Activated gamma-delta T cell treated with Interleukin-2 at 50 U/mL for 16 hours (primary cell): ENCODE data around the gene TEX54.
"Not testable (repeated sequence)": the region's sequence is repeated elsewhere in the genome, so short reads cannot be mapped to it uniquely, and the experiment has no call there.

Experiments
- DNase-seq: peaks from one replicate; pipeline ENCODE4 v3.0.0-alpha.2; 2020

The TEX54 gene

DNA sequence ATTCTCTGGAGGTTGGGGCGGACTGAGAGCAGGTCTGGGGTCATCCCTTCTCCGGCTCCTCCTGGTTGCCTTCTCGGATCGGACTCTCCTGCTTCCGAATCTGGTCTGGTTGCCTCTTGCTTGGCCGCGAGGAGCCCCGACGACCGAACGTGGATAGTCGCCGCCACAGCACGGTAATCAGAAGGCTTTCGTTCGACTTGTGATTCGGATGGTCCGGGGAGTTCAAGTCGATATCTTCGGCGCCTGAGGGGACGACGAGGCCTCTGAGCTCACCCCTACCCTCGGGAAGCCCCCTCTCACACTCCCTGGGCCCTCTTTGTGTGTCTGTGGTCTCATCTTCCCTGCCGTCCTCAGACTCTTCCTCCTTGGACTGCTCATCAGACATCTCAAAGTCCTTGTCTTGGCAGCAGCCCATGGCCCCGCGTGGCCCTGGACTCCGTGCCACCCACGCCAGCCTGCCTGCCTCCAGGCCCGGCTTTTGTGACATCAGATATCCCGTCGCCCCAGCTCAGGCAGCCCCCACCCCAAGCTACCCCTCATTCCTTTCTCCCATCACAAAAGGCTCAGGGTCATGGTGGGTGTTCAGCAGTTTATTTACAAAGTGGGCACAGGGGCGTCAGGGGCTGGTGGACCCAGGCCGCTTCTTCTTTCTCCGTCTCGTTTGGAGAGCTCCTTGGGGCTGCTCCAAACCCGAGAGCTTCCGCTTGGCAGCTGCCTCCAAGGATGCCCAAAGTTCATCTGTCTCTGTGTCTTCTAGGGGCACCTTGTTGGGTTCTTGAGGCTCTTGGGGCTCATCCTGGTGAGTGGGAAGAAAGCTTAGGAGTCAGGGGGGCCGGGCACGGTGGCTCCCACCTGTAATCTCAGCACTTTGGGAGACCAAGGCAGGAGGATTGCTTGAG is at the start of gene TEX54:
Gene TEX54 (minus strand): TSS at position 506 of the 899 bp plus-strand sequence.
- no peak for DNase-seq

- DNase-seq, result no peak
Measured at GRCh38 chr11:62882431-62882749, 49.7 kb upstream of the TEX54 start.

DNA sequence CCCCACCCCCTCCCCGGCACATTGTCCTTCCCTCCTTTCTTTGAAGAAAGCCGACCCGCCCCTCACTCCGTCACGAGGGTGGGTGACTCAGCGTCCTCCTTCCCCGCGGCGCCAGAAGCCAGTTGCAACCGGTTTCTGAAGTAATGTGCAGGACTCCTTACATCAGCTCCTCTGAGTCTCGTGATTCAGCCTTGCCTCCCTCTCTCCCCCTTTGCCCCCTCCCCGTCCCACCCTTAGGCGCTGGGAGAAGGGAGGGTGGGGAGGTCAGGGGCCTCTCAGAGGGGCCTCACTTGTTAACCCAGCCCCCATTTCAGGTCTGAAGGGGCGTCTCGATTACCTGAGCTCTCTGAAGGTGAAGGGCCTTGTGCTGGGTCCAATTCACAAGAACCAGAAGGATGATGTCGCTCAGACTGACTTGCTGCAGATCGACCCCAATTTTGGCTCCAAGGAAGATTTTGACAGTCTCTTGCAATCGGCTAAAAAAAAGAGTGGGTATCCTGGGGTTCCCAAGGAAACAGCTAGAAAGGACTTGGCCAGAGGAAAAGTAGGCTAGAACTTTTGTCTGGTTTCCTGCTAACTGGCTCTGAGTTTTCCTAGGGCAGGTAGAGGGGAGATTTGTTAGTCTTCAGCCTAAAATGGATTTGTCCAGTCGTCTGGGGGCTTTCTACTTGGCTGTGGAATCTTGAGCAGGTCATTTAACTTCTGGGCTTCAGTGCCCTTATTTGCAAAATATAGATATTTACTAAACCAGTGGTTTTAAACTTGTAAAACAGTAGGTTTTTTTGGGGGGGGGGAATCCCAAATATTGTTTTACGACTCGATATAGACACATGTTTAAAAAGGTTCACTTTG is 49.2 kb upstream of the TEX54 start:
- peak; percentile 93 for DNase-seq

GRCh38 chr11:62880803-62881578 is 48.4 kb upstream of the TEX54 start, which contains the start of gene SLC3A2:
TSS of gene SLC3A2 (plus strand) at chr11:62880896. CDS start at chr11:62881024, 128 bp downstream.
- DNase-seq, result peak; percentile 81

GRCh38 chr11:62880231-62880802 is 47.7 kb upstream of the TEX54 start:
- no peak for DNase-seq

- no peak for DNase-seq
Measured at GRCh38 chr11:62879235-62879978, 46.8 kb upstream of the TEX54 start.

- no peak for DNase-seq
Measured at GRCh38 chr11:62876712-62877111, 44.1 kb upstream of the TEX54 start.

DNA sequence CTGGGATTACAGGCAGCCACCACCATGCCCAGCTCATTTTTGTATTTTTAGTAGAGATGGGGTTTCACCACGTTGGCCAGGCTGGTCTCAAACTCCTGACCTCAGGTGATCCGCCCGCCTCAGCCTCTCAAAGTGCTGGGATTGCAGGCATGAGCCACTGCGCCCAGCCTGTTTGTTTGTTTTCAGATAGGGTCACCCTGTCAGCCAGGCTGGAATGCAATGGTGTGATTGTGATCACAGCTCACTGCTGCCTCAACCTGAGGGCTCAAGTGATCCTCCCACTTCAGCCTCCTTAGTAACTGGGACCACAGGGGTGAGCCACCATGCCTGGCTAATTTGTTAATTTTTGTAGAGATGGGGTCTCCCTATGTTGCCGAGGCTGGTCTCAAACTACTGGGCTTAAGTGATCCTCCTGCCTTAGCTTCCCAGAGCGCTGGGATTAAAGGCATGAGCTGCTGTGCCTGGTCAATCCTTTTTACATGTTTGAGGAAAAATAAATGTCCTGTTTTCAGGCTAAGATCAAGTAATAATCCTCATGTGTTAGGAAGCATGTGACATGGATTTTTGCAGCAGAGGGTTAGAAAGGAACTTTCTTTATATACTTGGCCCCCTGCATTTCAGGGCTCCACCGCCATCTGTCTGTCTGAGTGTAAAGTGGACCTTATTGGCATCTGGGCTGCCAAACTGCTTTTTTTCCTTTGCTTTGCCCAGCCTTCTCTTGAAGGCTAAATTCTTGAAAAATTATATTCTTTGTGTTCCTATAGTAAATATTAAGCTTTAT is 43.2 kb upstream of the TEX54 start:
- DNase-seq, result no peak

DNA sequence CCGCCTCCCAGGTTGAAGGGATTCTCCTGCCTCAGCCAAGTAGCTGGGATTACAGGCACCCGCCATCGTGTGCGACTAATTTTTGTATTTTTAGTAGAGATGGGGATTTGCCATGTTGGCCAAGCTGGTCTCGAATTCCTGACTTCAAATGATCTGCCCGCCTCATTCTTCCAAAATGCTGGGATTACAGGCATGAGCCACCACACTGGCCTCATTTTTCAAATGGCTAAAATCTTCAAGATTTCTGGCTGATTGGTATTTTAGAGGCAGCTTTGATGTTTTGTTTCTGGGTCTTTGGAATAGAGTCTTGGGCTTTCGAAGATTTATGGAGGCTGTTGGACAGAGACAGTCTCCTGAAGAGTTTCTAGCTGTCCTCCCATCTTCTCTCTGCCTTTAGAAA is 42.2 kb upstream of the TEX54 start:
- DNase-seq, result no peak

GRCh38 chr11:62865635-62866034 is 33.0 kb upstream of the TEX54 start:
- no peak for DNase-seq

DNA sequence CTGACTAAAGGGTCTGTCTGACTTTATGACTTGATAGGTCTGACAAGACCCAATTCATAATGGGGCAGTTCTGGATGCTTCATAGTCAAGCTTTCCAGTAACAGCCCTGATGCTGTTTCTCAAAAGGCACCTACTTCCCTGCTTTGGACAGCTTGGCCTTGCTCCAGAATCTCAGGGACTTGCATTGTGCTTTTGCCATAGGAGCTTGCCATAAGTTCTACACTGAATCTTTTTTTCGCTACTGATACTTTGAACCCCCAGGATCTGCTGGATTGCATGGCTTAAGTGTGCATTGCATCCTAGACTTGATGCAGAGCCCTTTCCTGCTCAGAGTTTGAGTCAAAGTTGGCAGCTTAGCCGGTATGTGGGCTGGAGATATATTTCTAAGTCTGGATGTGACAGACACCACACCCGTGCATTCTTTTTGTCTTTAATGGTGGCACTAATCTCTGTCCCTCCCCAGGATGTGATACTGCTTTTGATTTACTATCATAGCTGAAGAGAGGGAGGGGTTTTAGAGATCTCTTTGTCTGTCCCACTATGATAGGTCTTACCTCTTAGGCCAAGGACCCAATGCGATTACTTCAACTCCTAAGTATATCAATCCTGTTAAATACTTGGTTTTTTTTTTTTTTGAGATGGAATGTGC is 31.2 kb upstream of the TEX54 start:
- no peak for DNase-seq

DNA sequence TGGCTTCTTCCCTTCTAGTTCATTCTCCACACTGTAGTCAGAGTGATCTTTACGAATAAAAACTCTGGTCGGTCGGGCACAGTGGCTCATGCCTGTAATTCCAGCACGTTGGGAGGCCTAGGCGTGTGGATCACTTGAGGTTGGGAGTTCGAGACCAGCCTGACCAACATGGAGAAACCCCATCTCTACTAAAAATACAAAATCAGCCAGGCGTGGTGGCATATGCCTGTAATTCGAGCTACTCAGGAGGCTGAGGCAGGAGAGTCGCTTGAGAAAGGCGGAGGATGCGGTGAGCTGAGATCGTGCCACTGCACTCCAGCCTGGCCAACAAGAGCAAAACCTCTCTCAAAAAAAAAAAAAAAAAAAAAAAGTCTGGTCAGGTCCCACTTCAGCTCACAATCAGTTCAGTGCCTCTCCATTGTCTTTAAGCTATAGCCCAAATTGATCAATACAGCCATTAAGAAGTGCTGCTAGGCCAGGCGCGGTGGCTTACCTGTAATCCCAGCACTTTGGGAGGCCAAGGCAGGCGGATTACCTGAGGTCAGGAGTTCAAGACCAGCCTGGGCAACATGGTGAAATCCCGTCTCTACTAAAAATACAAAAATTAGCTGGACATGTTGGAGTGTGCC is 29.0 kb upstream of the TEX54 start:
- DNase-seq, result not testable (repeated sequence)

GRCh38 chr11:62860835-62861563 is 28.4 kb upstream of the TEX54 start:
- DNase-seq, result no peak

GRCh38 chr11:62859281-62859703 is 26.7 kb upstream of the TEX54 start:
- not testable (repeated sequence) for DNase-seq

DNA sequence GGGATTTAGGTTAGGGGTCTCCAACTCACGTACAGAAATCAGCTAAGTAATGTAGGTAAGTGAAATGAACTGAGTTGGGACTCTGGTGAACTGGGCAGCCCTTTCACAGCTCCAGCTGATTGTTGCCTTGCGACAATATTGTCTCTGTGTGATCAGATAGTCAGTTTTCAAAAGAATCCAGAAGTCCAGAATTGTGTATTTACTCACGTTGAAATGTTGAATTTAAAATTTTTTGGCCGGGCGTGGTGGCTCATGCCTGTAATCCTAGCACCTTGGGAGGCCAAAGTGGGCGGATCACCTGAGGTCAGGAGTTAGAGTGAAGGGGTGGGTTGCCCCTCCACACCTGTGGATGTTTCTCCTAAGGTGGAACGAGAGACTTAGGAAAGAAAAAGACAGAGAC is 25.6 kb upstream of the TEX54 start:
- DNase-seq, result no peak

- DNase-seq, result no peak
Measured at GRCh38 chr11:62857541-62857982, 24.9 kb upstream of the TEX54 start.

DNA sequence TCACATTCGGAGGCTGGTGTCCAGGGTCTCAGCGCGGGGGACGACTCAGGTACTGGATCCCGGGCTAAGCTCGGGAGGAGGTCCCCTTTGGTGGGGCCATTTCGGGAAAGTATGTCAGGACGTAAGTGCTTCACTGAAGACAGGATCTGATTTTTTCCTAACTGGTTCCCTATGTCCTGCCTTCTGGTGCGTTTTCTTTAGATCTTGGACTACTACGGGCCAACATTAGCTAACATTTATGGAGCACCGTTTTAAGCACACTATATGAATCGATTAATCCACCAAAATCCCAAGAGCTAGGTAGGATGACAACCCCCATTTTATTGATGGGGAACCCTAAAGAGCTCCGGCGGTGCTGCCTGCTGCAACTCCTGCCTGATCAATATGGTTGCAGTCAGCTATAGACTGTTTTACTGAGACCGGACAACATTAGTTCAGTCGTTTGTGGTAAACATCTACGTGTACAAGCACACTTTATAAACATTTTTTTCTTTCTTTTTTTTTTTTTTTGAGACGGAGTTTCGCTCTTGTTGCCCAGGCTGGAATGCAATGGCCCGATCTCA is 23.8 kb upstream of the TEX54 start:
- DNase-seq, result no peak

DNA sequence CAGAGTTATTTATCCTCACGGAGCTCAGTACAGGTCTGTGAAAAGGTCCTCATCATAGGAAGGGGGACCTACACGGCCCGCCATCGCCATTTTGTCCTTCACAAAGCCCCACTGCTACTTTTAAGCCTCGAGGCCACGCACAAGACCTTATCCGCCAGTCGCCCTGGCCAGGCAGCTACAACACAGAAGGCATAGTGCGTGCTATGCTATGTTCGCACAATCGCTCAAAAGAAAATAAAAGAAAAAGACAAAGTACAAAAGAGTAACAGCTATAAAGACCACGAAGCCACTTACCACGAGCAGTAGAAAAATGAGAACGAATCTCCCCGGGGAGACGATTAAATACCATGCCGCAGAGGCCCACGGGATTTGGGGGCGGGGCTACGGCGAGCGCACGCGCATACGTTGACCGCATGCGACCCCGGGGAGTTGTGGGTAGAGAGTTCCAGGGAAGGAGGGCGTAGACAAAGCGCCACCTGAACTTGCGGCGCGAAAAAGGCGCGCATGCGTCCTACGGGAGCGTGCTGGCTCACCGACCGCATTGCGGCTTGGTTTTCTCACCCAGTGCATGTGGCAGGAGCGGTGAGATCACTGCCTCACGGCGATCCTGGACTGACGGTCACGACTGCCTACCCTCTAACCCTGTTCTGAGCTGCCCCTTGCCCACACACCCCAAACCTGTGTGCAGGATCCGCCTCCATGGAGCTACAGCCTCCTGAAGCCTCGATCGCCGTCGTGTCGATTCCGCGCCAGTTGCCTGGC is 23.1 kb upstream of the TEX54 start:
- peak; percentile 98 for DNase-seq
